B cell (primary cell): ENCODE results near the gene ICE2. TPM values are rescaled to one million over a fixed set of nuclear protein-coding genes. Genes with fewer than 3 reads are reported as not detected.
"Not testable (repeated sequence)": the region's sequence is repeated elsewhere in the genome, so short reads cannot be mapped to it uniquely, and the experiment has no call there.

ENCODE experiments used
- ATAC-seq: fragments of 200-7000 bp; cut with Tn5 transposase; one replicate; pipeline ENCODE4 v1.10.0; 2021; ENCODE audit warnings: low read depth, mild to moderate bottlenecking, moderate number of reproducible peaks, moderate library complexity
- CTCF ChIA-PET: fragments of 350-600 bp; sonication (Branson Sonifier 250); formaldehyde crosslinking; loops from one replicate; lab custom pipeline; 2021; ENCODE audit warnings: antibody characterized with exemption, inconsistent platforms; lab: Charles Lee
- POLR2A ChIA-PET: fragments of 350-600 bp; sonication (Branson Sonifier 250); formaldehyde crosslinking; loops from one replicate; lab custom pipeline; 2021; ENCODE audit warnings: antibody characterized with exemption; lab: Charles Lee
- DNase-seq: peaks from one replicate; pipeline ENCODE4 v3.0.0; 2013
- H2AFZ ChIP-seq: 2 replicates; pipeline ENCODE4 v1.6.1; 2012; ENCODE audit warnings: mild to moderate bottlenecking, low read depth, low read length; ENCODE audit not compliant: insufficient read depth, poor library complexity, severe bottlenecking
- H3K27ac ChIP-seq, 2 donors: 1 replicate in 1 of 2; 2 replicates in 1 of 2; pipeline ENCODE4 v1.5.1; 2012 to 2013; ENCODE audit warnings: low read length in 2 of 2, mild to moderate bottlenecking in 2 of 2, moderate library complexity in 1 of 2
- H3K27me3 ChIP-seq, 4 experiments: fragments of 200-600 bp in 1 of 4; sonication (generic) in 1 of 4; replicated peaks in 1 of 4; 1 replicate in 2 of 4; 2 replicates in 2 of 4; pipeline versions ENCODE4 v1.6.1 to v1.7.0; 2013 to 2016; ENCODE audit warnings: low read length in 3 of 4, mild to moderate bottlenecking in 2 of 4, mixed read lengths in 1 of 4, moderate library complexity in 1 of 4; ENCODE audit not compliant: insufficient read depth in 4 of 4, control insufficient read depth in 3 of 4; ENCODE audit errors: control extremely low read depth in 1 of 4
- H3K36me3 ChIP-seq, 2 experiments: replicated peaks in 1 of 2; 1 replicate in 1 of 2; 2 replicates in 1 of 2; pipeline versions ENCODE4 v1.6.1 to v1.7.1; 2013; ENCODE audit warnings: low read length in 1 of 2; ENCODE audit not compliant: insufficient read depth in 2 of 2, control insufficient read depth in 1 of 2; ENCODE audit errors: control extremely low read depth in 1 of 2, extremely low read depth in 1 of 2
- H3K4me1 ChIP-seq, 2 donors: fragments of 200-600 bp in 1 of 2; sonication (generic) in 1 of 2; 1 replicate in 1 of 2; 2 replicates in 1 of 2; pipeline versions ENCODE4 v1.5.1 to v1.6.1; 2013 to 2017; ENCODE audit warnings: low read length in 2 of 2; ENCODE audit not compliant: control insufficient read depth in 2 of 2, insufficient read depth in 2 of 2
- H3K4me2 ChIP-seq: replicated peaks from 2 replicates; pipeline ENCODE3; 2012; ENCODE audit warnings: mild to moderate bottlenecking, low read depth, low read length; ENCODE audit not compliant: poor library complexity, severe bottlenecking
- H3K4me3 ChIP-seq, 5 experiments: fragments of 200-600 bp in 1 of 5; sonication (generic) in 1 of 5; 1 replicate in 3 of 5; 2 replicates in 2 of 5; pipeline versions ENCODE4 v1.5.1 to v1.7.0; 2011 to 2016; ENCODE audit warnings: low read length in 4 of 5, mild to moderate bottlenecking in 4 of 5, low read depth in 2 of 5, control low read depth in 1 of 5, moderate library complexity in 1 of 5; ENCODE audit not compliant: insufficient read depth in 1 of 5; ENCODE audit errors: control extremely low read depth in 1 of 5, extremely low read depth in 1 of 5
- H3K79me2 ChIP-seq: fragments of 200-600 bp; sonication (generic); one replicate; pipeline ENCODE4 v1.6.0; 2016; ENCODE audit warnings: low read length; ENCODE audit not compliant: control insufficient read depth, insufficient read depth
- H3K9ac ChIP-seq: fragments of 200-600 bp; sonication (generic); 2 replicates; pipeline ENCODE4 v1.6.1; 2017; ENCODE audit warnings: mild to moderate bottlenecking, low read length, moderate library complexity
- H3K9me3 ChIP-seq, 3 donors: one replicate each; pipeline versions ENCODE4 v1.6.1 to v1.7.1; 2013; ENCODE audit warnings: low read length in 2 of 3; ENCODE audit not compliant: control insufficient read depth in 2 of 3, insufficient read depth in 1 of 3; ENCODE audit errors: control extremely low read depth in 1 of 3
- H4K20me1 ChIP-seq: 2 replicates; pipeline ENCODE4 v1.6.0; 2012; ENCODE audit warnings: mild to moderate bottlenecking, low read length; ENCODE audit not compliant: insufficient read depth, control insufficient read depth, poor library complexity, severe bottlenecking
- H3K27ac Mint-ChIP-seq: one replicate; pipeline ENCODE4 v1.8.0; 2021; ENCODE audit warnings: mixed read lengths
- H3K27me3 Mint-ChIP-seq: one replicate; pipeline ENCODE4 v1.8.0; 2021; ENCODE audit warnings: mixed read lengths
- H3K4me1 Mint-ChIP-seq: one replicate; pipeline ENCODE4 v1.8.0; 2021; ENCODE audit warnings: mixed read lengths
- H3K4me3 Mint-ChIP-seq: one replicate; pipeline ENCODE4 v1.8.0; 2021; ENCODE audit warnings: mixed read lengths
- H3K9me3 Mint-ChIP-seq: one replicate; pipeline ENCODE4 v1.8.0; 2022; ENCODE audit warnings: mixed read lengths; ENCODE audit not compliant: insufficient read depth
- EZH2 ChIP-seq: IDR thresholded peaks from 2 replicates; pipeline ENCODE4 v1.6.1; 2012; ENCODE audit warnings: borderline replicate concordance, low read depth, mild to moderate bottlenecking, moderate library complexity, low read length; ENCODE audit not compliant: insufficient read depth, poor library complexity, severe bottlenecking
- WGBS: methylation state at CpG from one replicate; pipeline ENCODE4 v1.1.5; 2013; ENCODE audit warnings: missing lambda C conversion rate; ENCODE audit not compliant: insufficient coverage; 5-methylcytosine and 5-hydroxymethylcytosine counted together
- intact Hi-C: fragments of 100-400 bp; cut with micrococcal nuclease; formaldehyde crosslinking; loops from one replicate; pipeline ENCODE4 v1.10.0; 2022
- polyA plus RNA-seq: library from polyadenylated mRNA; depleted of rRNA; stranded (reverse); fragments of >200 nt; gene quantifications from 2 replicates; pipeline ENCODE4 v1.2.3, GENCODE V29; 2012
- total RNA-seq, 2 donors: library from RNA; stranded (reverse); fragments of 120-200 nt in 1 of 2; gene quantifications; 1 replicate in 1 of 2; 2 replicates in 1 of 2; pipeline versions ENCODE4 v1.2.3 to v1.2.4, GENCODE V29; 2013 to 2022
- TF ChIP-seq, protein P1 (sequence below): fragments of 200-600 bp; IDR thresholded peaks from one replicate; pipeline ENCODE4 v1.8.0; 2022; ENCODE audit warnings: antibody characterized with exemption, mild to moderate bottlenecking

Gene ICE2
- total and polyA plus RNA-seq, 2 donors (not counting 1 experiment from before 2014, with no cell fraction given), result 19.0 to 71.2 TPM

DNA sequence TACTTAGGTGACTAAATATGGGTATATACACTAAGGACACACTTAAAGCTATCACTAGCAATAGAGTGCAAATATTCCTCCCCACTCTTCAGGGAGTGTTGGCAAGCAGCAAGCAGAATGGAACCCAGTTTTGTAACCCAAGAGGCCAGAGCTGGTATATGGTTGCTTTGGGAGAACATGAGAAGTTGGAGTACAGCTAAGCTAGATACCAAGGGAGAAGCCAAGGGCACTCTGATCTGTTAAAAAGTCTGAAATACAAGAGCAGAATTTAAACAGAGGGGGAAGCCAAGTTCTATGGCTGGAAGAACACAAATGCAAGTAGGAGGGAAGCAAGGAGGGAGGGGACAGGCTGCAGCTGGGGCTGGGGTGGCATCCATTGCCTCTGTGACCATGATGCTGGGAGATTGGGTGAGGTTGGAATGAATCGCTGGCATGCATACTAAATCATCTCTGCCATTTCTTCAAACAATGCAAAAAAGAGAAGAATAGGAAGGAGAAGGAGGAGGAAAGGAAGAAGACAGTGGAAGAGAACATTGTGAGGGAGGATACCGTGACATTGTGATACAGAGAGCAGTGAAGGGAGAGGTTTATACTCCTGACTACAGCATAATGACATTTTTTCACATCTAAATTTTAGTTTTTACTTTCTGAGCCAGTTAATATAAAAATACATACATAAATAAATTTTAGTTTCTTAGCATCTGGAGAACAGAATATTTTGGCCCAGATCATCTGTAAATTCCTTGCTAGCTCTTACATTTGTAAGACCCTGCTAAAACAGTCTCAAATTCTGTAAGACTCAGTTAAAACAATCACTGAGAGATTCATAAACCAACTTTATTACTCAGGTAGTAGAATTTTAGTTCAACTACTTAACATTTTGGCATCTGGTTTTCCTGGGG lies 72.2 kb downstream of the ICE2 start:
- intact Hi-C loops, result no loop called here
- peaks cover 15% of the 10 kb centered on the region for H3K4me1 Mint-ChIP-seq
- no peaks in the 10 kb centered on the region for H3K9me3 Mint-ChIP-seq
- ChIA-PET POLR2A (no interaction called here), CTCF (interaction anchor here (0.6 kb wide), 1 partner anchor 550 kb away, joined by 4 read pairs; no protein-coding TSS in a partner anchor)
- DNase-seq (no peak), ATAC-seq (no peak)
- Histone ChIP-seq H4K20me1 (no peaks in the 10 kb centered on the region), H3K4me2 (no peak overlapping the region), H2AFZ (no peak overlapping the region), H3K27me3 (no peaks in the 10 kb centered on the region), H3K4me3 (no peak overlapping the region), H3K9me3 (no peaks in the 10 kb centered on the region), H3K9ac (no peak overlapping the region), H3K4me1 (peaks cover 18 to 23% of the 10 kb centered on the region in 2 donors), H3K27ac (no peak overlapping the region), H3K79me2 (no peaks in the 10 kb centered on the region), H3K36me3 (no peaks in the 10 kb centered on the region)
- TF ChIP-seq EZH2, result no peak
- TF ChIP-seq, protein P1, sequence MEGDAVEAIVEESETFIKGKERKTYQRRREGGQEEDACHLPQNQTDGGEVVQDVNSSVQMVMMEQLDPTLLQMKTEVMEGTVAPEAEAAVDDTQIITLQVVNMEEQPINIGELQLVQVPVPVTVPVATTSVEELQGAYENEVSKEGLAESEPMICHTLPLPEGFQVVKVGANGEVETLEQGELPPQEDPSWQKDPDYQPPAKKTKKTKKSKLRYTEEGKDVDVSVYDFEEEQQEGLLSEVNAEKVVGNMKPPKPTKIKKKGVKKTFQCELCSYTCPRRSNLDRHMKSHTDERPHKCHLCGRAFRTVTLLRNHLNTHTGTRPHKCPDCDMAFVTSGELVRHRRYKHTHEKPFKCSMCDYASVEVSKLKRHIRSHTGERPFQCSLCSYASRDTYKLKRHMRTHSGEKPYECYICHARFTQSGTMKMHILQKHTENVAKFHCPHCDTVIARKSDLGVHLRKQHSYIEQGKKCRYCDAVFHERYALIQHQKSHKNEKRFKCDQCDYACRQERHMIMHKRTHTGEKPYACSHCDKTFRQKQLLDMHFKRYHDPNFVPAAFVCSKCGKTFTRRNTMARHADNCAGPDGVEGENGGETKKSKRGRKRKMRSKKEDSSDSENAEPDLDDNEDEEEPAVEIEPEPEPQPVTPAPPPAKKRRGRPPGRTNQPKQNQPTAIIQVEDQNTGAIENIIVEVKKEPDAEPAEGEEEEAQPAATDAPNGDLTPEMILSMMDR, result no peak
- peak overlapping the region; percentile 10 for H3K27ac Mint-ChIP-seq
- H3K4me3 Mint-ChIP-seq, result no peak overlapping the region
- WGBS, result no CpG with 5 or more reads among the region's 2 CpGs
- H3K27me3 Mint-ChIP-seq, result no peaks in the 10 kb centered on the region

GRCh38 chr15:60405399-60405798 lies 73.5 kb downstream of the ICE2 start:
- Mint-ChIP-seq H3K27me3 (no peaks in the 10 kb centered on the region), H3K9me3 (no peaks in the 10 kb centered on the region), H3K4me1 (peaks cover 14% of the 10 kb centered on the region), H3K4me3 (no peak overlapping the region), H3K27ac (no peak overlapping the region)
- Histone ChIP-seq H3K27ac (no peak overlapping the region), H3K9ac (no peak overlapping the region), H3K4me2 (no peak overlapping the region), H3K36me3 (no peaks in the 10 kb centered on the region), H2AFZ (no peak overlapping the region), H3K79me2 (no peaks in the 10 kb centered on the region), H3K27me3 (no peaks in the 10 kb centered on the region), H4K20me1 (no peaks in the 10 kb centered on the region), H3K4me1 (peaks cover 18 to 22% of the 10 kb centered on the region in 2 donors), H3K9me3 (no peaks in the 10 kb centered on the region), H3K4me3 (no peak overlapping the region)
- no CpG with 5 or more reads among the region's 2 CpGs for WGBS
- intact Hi-C loops, result no loop called here
- no peak for ATAC-seq
- CTCF ChIA-PET, result no interaction called here
- POLR2A ChIA-PET, result no interaction called here
- DNase-seq, result no peak
- TF ChIP-seq, protein P1, result no peak
- no peak for TF ChIP-seq EZH2

- H3K9ac ChIP-seq, H3K9me3 Mint-ChIP-seq, H3K27ac ChIP-seq, ATAC-seq, H3K27me3 ChIP-seq, H3K27me3 Mint-ChIP-seq, H2AFZ ChIP-seq, H3K9me3 ChIP-seq, H3K27ac Mint-ChIP-seq, H4K20me1 ChIP-seq, DNase-seq, POLR2A ChIA-PET, intact Hi-C loops, H3K4me3 ChIP-seq, H3K79me2 ChIP-seq, H3K4me3 Mint-ChIP-seq, CTCF ChIA-PET, H3K36me3 ChIP-seq, H3K4me2 ChIP-seq: not testable (repeated sequence)
- H3K4me1 Mint-ChIP-seq, result peaks cover 11% of the 10 kb centered on the region
- peaks cover 12 to 15% of the 10 kb centered on the region in 2 donors for H3K4me1 ChIP-seq
- 94% methylated on average over 9 of the region's 12 CpGs for WGBS
Measured at GRCh38 chr15:60404351-60404750, 74.6 kb downstream of the ICE2 start.
